ENCODE data around the gene CDCA7L. TPM values are rescaled to one million over a fixed set of nuclear protein-coding genes. Genes with fewer than 3 reads are reported as not detected.
"Not testable (repeated sequence)": the region's sequence is repeated elsewhere in the genome, so short reads cannot be mapped to it uniquely, and the experiment has no call there.

Gene CDCA7L
- total RNA-seq, 6 donors from 2014 or later: 30.5 to 63.6 (median 39.1) TPM

GRCh38 chr7:21867816-21868575, 77.7 kb downstream of the CDCA7L start:
- no peak overlapping the region for H3K27ac ChIP-seq

GRCh38 chr7:21867226-21867625, 78.5 kb downstream of the CDCA7L start:
- H3K9me3 ChIP-seq: no peaks in the 10 kb centered on the region
- no peaks in the 10 kb centered on the region for H3K27me3 ChIP-seq
- no peaks in the 10 kb centered on the region for H3K4me1 ChIP-seq
- DNase-seq (no peak), ATAC-seq (ENCODE audit: low FRiP score in 2 of 2) (no peak)
- TF ChIP-seq EP300 (IDR thresholded peaks at IDR 0.05) (no peak), POLR2A (IDR thresholded peaks at IDR 0.05) (no peak), POLR2AphosphoS5 (IDR thresholded peaks at IDR 0.05) (no peak), CTCF (IDR thresholded peaks at IDR 0.05) (no peak)
- H3K4me3 ChIP-seq: no peak overlapping the region
- H3K36me3 ChIP-seq: no peaks in the 10 kb centered on the region
- no peak overlapping the region for H3K27ac ChIP-seq

More at GRCh38 chr7:21867816-21868575, 77.7 kb downstream of the CDCA7L start:
- WGBS, 2 donors: 81 to 82% methylated on average over 8 of the region's 8 CpGs
- Histone ChIP-seq H3K36me3 (no peaks in the 10 kb centered on the region), H3K4me3 (no peak overlapping the region), H3K9me3 (no peaks in the 10 kb centered on the region), H3K27me3 (no peaks in the 10 kb centered on the region), H3K4me1 (no peaks in the 10 kb centered on the region)
- ATAC-seq (ENCODE audit: low FRiP score in 2 of 2): no peak
- TF ChIP-seq POLR2A (IDR thresholded peaks at IDR 0.05): no peak
- no peak for TF ChIP-seq POLR2AphosphoS5 (IDR thresholded peaks at IDR 0.05)
- TF ChIP-seq EP300 (IDR thresholded peaks at IDR 0.05): no peak
- TF ChIP-seq CTCF (IDR thresholded peaks at IDR 0.05): no peak
- DNase-seq: no peak

- no peaks in the 10 kb centered on the region for H3K4me1 ChIP-seq
- H3K27ac ChIP-seq: no peak overlapping the region
- H3K9me3 ChIP-seq: no peaks in the 10 kb centered on the region
- 61 to 71% methylated on average over 1 of the region's 1 CpG for WGBS, 2 donors
- DNase-seq (no peak), ATAC-seq (ENCODE audit: low FRiP score in 2 of 2) (no peak)
- H3K27me3 ChIP-seq: no peaks in the 10 kb centered on the region
- H3K4me3 ChIP-seq: no peak overlapping the region
- TF ChIP-seq POLR2AphosphoS5 (IDR thresholded peaks at IDR 0.05) (no peak), CTCF (IDR thresholded peaks at IDR 0.05) (no peak), POLR2A (IDR thresholded peaks at IDR 0.05) (no peak), EP300 (IDR thresholded peaks at IDR 0.05) (no peak)
- no peaks in the 10 kb centered on the region for H3K36me3 ChIP-seq
Measured at GRCh38 chr7:21866731-21867130, 79.0 kb downstream of the CDCA7L start.

GRCh38 chr7:21865631-21866204, 80.0 kb downstream of the CDCA7L start:
- 66% methylated on average over 7 of the region's 7 CpGs for WGBS, 2 donors
- DNase-seq; H3K9me3 ChIP-seq; H3K36me3 ChIP-seq; ATAC-seq (ENCODE audit: low FRiP score in 2 of 2); H3K4me3 ChIP-seq; H3K4me1 ChIP-seq; H3K27ac ChIP-seq; H3K27me3 ChIP-seq: not testable (repeated sequence)

GRCh38 chr7:21851559-21851967, 94.1 kb downstream of the CDCA7L start:
- WGBS, 2 donors: 44 to 55% methylated on average over 6 of the region's 6 CpGs
- no peak for TF ChIP-seq POLR2A (IDR thresholded peaks at IDR 0.05)
- Histone ChIP-seq H3K27me3 (no peaks in the 10 kb centered on the region), H3K9me3 (no peaks in the 10 kb centered on the region), H3K27ac (peak overlapping the region in 1 of 4 donors; percentile 73), H3K4me3 (no peak overlapping the region), H3K36me3 (no peaks in the 10 kb centered on the region), H3K4me1 (no peaks in the 10 kb centered on the region)
- no peak for DNase-seq
- ATAC-seq (ENCODE audit: low FRiP score in 2 of 2): no peak
